GM12891 (cell line): ENCODE data around the gene EPB41.

ENCODE experiments used
- PAX5 ChIP-seq: IDR thresholded peaks from 2 replicates; pipeline ENCODE4 v1.6.1; 2011; ENCODE audit warnings: low read length, moderate library complexity, mild to moderate bottlenecking; ENCODE audit not compliant: insufficient read depth, severe bottlenecking
- POLR2A ChIP-seq: IDR thresholded peaks from 2 replicates; pipeline ENCODE4 v1.6.1; 2011; ENCODE audit warnings: low read depth, low read length, control low read depth
- POLR2AphosphoS5 ChIP-seq: IDR thresholded peaks from 2 replicates; pipeline ENCODE4 v1.6.1; 2011; ENCODE audit warnings: low read depth, low read length, control low read depth
- POU2F2 ChIP-seq: IDR thresholded peaks from 2 replicates; pipeline ENCODE4 v1.6.1; 2011; ENCODE audit warnings: low read depth, mild to moderate bottlenecking, control low read depth, low read length, moderate library complexity
- SPI1 ChIP-seq: IDR thresholded peaks from 2 replicates; pipeline ENCODE4 v1.6.1; 2011; ENCODE audit warnings: low read depth, low read length, control low read depth
- TAF1 ChIP-seq: IDR thresholded peaks from 2 replicates; pipeline ENCODE4 v1.6.1; 2011; ENCODE audit warnings: low read depth, low read length, control low read depth

DNA sequence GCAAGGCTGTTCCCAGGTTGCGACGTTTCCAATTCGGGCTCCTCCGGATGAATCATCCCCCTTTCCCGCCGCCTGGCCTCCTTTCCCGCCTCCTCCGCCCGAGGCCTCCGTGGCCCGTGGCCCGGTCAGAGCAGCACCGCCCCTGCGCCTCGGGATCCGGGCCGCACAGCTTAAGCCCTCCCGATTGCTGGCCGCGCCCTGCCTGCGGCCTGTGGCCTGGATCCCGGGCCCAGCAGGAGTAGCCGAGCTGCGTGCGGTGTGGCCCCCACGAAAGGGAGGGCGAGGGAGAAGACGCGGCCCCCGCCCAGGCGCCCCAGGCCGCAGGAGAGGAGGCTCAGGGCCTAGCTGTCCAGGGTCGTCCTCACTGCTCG, 208.3 kb downstream of the EPB41 start:
- TF ChIP-seq POLR2A (no peak), TAF1 (no peak), POLR2AphosphoS5 (no peak), POU2F2 (no peak), PAX5 (no peak), SPI1 (no peak)
